ENCODE measurements around the gene KDELR1. TPM values are rescaled to one million over a fixed set of nuclear protein-coding genes. Genes with fewer than 3 reads are reported as not detected.
"Not testable (repeated sequence)": the region's sequence is repeated elsewhere in the genome, so short reads cannot be mapped to it uniquely, and the experiment has no call there.

Gene KDELR1
- total RNA-seq, 1 donor: 140 TPM

GRCh38 chr19:48372904-48373303 lies 18.4 kb downstream of the KDELR1 start:
- no peak for DNase-seq (ENCODE audit: low read depth)
- no peak for TF ChIP-seq CTCF (IDR thresholded peaks at IDR 0.05; ENCODE audit: insufficient read depth, low read length)
- no peak overlapping the region for H3K4me3 ChIP-seq (ENCODE audit: low read depth, low read length)

GRCh38 chr19:48371771-48372170 lies 19.6 kb downstream of the KDELR1 start:
- not testable (repeated sequence) for H3K4me3 ChIP-seq (ENCODE audit: low read depth, low read length); DNase-seq (ENCODE audit: low read depth)

GRCh38 chr19:48371367-48371766 lies 20.0 kb downstream of the KDELR1 start:
- TF ChIP-seq CTCF (IDR thresholded peaks at IDR 0.05; ENCODE audit: insufficient read depth, low read length): no peak
- H3K4me3 ChIP-seq (ENCODE audit: low read depth, low read length): no peak overlapping the region
- no peak for DNase-seq (ENCODE audit: low read depth)

GRCh38 chr19:48370955-48371354 lies 20.4 kb downstream of the KDELR1 start:
- no peak overlapping the region for H3K4me3 ChIP-seq (ENCODE audit: low read depth, low read length)
- no peak for DNase-seq (ENCODE audit: low read depth)
- no peak for TF ChIP-seq CTCF (IDR thresholded peaks at IDR 0.05; ENCODE audit: insufficient read depth, low read length)

DNA sequence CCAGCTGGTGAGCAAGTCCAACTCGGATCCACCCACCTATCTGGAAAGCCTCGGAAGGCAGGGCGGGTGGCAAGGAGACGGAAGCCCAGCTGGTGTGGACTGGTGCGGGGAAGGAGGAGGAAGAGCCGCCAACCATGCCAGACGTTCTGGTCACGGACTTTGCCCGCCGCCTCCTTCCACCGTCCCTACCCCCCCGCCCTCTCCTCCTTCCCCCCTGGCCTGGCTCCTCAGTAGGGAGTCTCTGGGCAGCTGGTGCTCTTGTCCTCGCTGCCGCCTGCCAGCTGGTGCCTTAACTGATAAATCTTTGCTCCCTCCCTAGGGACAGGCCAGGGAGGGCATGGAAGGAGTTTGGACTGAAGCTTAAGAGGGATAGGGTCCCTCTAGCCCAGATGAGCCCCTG lies 22.4 kb downstream of the KDELR1 start:
- no peak overlapping the region for H3K4me3 ChIP-seq (ENCODE audit: low read depth, low read length)
- no peak for DNase-seq (ENCODE audit: low read depth)
- no peak for TF ChIP-seq CTCF (IDR thresholded peaks at IDR 0.05; ENCODE audit: insufficient read depth, low read length)

GRCh38 chr19:48367855-48368254 lies 23.5 kb downstream of the KDELR1 start:
- H3K4me3 ChIP-seq (ENCODE audit: low read depth, low read length): no peak overlapping the region
- no peak for DNase-seq (ENCODE audit: low read depth)
- no peak for TF ChIP-seq CTCF (IDR thresholded peaks at IDR 0.05; ENCODE audit: insufficient read depth, low read length)

- no peak overlapping the region for H3K4me3 ChIP-seq (ENCODE audit: low read depth, low read length)
- DNase-seq (ENCODE audit: low read depth): no peak
- TF ChIP-seq CTCF (IDR thresholded peaks at IDR 0.05; ENCODE audit: insufficient read depth, low read length): no peak
Observed at GRCh38 chr19:48365602-48366001, 25.7 kb downstream of the KDELR1 start.
